Measurements from ENCODE around the gene TRIM15. TPM values are rescaled to one million over a fixed set of nuclear protein-coding genes. Genes with fewer than 3 reads are reported as not detected.

TRIM15 gene
- total RNA-seq, 1 experiment from 2014 or later, result 11.8 TPM

- no peak for DNase-seq
- Mint-ChIP-seq H3K4me1 (ENCODE audit: low read depth, unreplicated experiment) (peaks cover 12% of the 10 kb centered on the region), H3K9me3 (ENCODE audit: low read depth, unreplicated experiment) (no peaks in the 10 kb centered on the region), H3K36me3 (ENCODE audit: insufficient read depth, unreplicated experiment) (no peaks in the 10 kb centered on the region), H3K27me3 (ENCODE audit: unreplicated experiment) (peaks cover 11% of the 10 kb centered on the region), H3K27ac (ENCODE audit: unreplicated experiment) (no peak overlapping the region), H3K4me3 (ENCODE audit: low read depth, unreplicated experiment) (no peak overlapping the region)
- intact Hi-C loops (cut with micrococcal nuclease; ENCODE audit: unreplicated experiment), result no loop called here
- no TSS peak for BruUV-seq (replicated peaks)
- CTCF ChIA-PET, result interaction anchor here (0.6 to 1.6 kb wide), 4 partner anchors 16 to 1033 kb away, joined by 3 to 4 read pairs (median 4); no protein-coding TSS in a partner anchor
- TF ChIP-seq, protein P1, sequence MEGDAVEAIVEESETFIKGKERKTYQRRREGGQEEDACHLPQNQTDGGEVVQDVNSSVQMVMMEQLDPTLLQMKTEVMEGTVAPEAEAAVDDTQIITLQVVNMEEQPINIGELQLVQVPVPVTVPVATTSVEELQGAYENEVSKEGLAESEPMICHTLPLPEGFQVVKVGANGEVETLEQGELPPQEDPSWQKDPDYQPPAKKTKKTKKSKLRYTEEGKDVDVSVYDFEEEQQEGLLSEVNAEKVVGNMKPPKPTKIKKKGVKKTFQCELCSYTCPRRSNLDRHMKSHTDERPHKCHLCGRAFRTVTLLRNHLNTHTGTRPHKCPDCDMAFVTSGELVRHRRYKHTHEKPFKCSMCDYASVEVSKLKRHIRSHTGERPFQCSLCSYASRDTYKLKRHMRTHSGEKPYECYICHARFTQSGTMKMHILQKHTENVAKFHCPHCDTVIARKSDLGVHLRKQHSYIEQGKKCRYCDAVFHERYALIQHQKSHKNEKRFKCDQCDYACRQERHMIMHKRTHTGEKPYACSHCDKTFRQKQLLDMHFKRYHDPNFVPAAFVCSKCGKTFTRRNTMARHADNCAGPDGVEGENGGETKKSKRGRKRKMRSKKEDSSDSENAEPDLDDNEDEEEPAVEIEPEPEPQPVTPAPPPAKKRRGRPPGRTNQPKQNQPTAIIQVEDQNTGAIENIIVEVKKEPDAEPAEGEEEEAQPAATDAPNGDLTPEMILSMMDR (IDR thresholded peaks at IDR 0.05; ENCODE audit: unreplicated experiment), result no peak
Measured at GRCh38 chr6:30147096-30147495, 16.2 kb upstream of the TRIM15 start.

DNA sequence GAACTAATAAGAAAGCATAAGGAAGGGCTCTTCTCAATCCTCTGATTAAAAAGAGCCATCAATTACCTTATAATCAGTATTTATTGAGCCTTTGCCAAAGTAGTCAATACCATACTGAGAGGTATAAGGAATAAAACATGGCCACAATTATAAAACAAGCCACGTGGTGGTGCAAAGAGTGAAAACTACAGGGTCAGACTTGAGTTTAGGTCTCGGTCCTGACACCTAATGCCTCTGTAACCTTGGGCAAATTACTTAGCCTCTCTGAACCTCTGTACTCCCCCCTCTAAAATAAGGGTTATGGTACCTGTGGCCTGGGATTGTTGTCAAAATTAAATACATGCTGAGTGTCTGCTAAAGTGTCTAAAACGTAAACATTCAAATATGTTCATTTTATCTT lies 14.1 kb upstream of the TRIM15 start:
- Mint-ChIP-seq H3K27ac (ENCODE audit: unreplicated experiment) (no peak overlapping the region), H3K27me3 (ENCODE audit: unreplicated experiment) (peaks cover 6% of the 10 kb centered on the region), H3K4me1 (ENCODE audit: low read depth, unreplicated experiment) (peaks cover 26% of the 10 kb centered on the region), H3K9me3 (ENCODE audit: low read depth, unreplicated experiment) (no peaks in the 10 kb centered on the region), H3K4me3 (ENCODE audit: low read depth, unreplicated experiment) (no peak overlapping the region), H3K36me3 (ENCODE audit: insufficient read depth, unreplicated experiment) (no peaks in the 10 kb centered on the region)
- intact Hi-C loops (cut with micrococcal nuclease; ENCODE audit: unreplicated experiment), result no loop called here
- no TSS peak for BruUV-seq (replicated peaks)
- DNase-seq, result no peak
- CTCF ChIA-PET, result no interaction called here
- TF ChIP-seq, protein P1 (IDR thresholded peaks at IDR 0.05; ENCODE audit: unreplicated experiment), result no peak

DNA sequence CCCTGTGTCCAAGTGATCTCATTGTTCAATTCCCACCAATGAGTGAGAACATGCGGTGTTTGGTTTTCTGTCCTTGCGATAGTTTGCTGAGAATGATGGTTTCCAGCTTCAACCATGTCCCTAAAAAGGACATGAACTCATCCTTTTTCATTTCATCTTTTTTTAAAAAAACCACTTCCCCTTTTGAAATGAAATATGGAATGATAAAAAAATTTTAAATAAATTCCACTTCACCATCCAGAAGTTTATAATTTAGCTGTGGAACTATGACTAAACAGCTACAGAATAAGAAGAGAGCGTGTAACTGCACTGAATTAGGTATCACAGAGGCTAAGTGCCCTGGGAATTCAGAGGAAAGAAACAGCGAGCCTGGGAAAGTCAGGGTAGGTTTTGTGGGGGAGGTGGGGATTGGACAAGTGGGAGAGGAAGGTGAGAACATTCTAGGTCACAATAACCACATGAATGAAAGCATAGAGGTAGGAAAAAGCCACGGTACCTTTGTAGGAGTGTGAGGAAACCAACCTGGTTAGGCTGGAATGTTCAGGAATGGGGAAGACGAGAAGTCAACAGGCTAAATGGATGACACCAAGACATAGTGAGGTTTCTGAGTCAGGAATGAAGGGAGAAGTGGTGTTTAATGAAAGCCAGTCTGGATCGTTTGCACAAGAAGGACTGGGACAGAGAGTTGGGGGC lies 13.3 kb upstream of the TRIM15 start:
- DNase-seq, result no peak
- Mint-ChIP-seq H3K4me1 (ENCODE audit: low read depth, unreplicated experiment) (peaks cover 34% of the 10 kb centered on the region), H3K9me3 (ENCODE audit: low read depth, unreplicated experiment) (no peaks in the 10 kb centered on the region), H3K27me3 (ENCODE audit: unreplicated experiment) (no peaks in the 10 kb centered on the region), H3K36me3 (ENCODE audit: insufficient read depth, unreplicated experiment) (no peaks in the 10 kb centered on the region), H3K27ac (ENCODE audit: unreplicated experiment) (no peak overlapping the region), H3K4me3 (ENCODE audit: low read depth, unreplicated experiment) (no peak overlapping the region)
- BruUV-seq (replicated peaks), result no TSS peak
- intact Hi-C loops (cut with micrococcal nuclease; ENCODE audit: unreplicated experiment), result loop anchor here (2.0 kb wide), 1 partner anchor 21 kb away; no protein-coding TSS in a partner anchor
- CTCF ChIA-PET, result interaction anchor here (0.5 kb wide), 1 partner anchor 30 kb away, joined by 3 read pairs; no protein-coding TSS in a partner anchor
- TF ChIP-seq, protein P1 (IDR thresholded peaks at IDR 0.05; ENCODE audit: unreplicated experiment), result no peak

DNA sequence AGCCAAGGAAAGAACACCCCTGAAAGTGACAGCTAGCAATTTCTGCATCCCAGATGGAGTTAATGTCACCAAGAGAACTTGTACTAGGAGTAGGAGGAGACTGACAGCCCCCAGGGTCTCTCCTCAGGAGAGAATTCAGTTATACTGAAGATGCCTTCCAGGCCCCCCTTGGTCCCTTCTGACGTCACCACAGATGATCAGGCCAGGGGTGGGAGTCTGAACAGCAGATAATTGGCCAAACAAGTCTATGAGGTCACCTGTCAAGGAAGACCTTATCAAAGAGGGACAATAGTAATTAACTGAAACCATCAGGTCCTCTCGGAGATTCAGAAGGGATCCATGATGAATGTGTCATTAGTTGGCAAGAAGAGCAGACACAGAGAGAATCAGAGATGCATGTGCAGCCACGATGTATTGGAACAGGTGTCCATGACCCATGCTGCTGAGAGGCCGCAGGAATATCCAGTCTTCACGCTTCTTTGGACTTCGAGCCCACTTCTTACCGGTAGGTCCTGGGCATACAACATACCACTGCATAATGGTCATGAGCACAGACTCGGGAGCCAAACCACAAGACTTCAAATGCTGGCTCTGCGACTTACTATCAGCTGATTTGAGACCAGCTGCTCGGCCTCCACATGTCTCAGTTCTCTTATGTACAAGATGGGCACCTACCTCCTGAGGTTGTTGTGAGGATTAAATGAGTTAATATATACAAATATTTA lies 12.5 kb upstream of the TRIM15 start:
- no peaks in the 10 kb centered on the region for H3K36me3 Mint-ChIP-seq (ENCODE audit: insufficient read depth, unreplicated experiment)
- no peak overlapping the region for H3K4me3 Mint-ChIP-seq (ENCODE audit: low read depth, unreplicated experiment)
- no peak for DNase-seq
- H3K9me3 Mint-ChIP-seq (ENCODE audit: low read depth, unreplicated experiment), result no peaks in the 10 kb centered on the region
- TF ChIP-seq, protein P1 (IDR thresholded peaks at IDR 0.05; ENCODE audit: unreplicated experiment), result no peak
- intact Hi-C loops (cut with micrococcal nuclease; ENCODE audit: unreplicated experiment), result loop anchor here (2.0 kb wide), 1 partner anchor 20 kb away; no protein-coding TSS in a partner anchor
- H3K4me1 Mint-ChIP-seq (ENCODE audit: low read depth, unreplicated experiment), result peaks cover 42% of the 10 kb centered on the region
- H3K27ac Mint-ChIP-seq (ENCODE audit: unreplicated experiment), result no peak overlapping the region
- H3K27me3 Mint-ChIP-seq (ENCODE audit: unreplicated experiment), result no peaks in the 10 kb centered on the region
- BruUV-seq (replicated peaks), result no TSS peak
- CTCF ChIA-PET, result no interaction called here

Measured in Calu3 (cell line).